K562 (cell line): ENCODE measurements around the gene LASP1NB.

Experiments used
- CBFA2T3 ChIP-seq: fragments of 450-650 bp; IDR thresholded peaks from 2 replicates; pipeline ENCODE4 v1.6.1; 2017
- CREM ChIP-seq: IDR thresholded peaks from 2 replicates; pipeline ENCODE4 v1.6.1; 2014; ENCODE audit warnings: antibody characterized with exemption, low read depth
- EGR1 ChIP-seq: fragments of 450-650 bp; conservative IDR thresholded peaks from 2 replicates; pipeline ENCODE4 v1.6.1; 2017; ENCODE audit warnings: mild to moderate bottlenecking
- FOXM1 ChIP-seq, 2 experiments: fragments of 450-650 bp in 1 of 2; sonication (generic) in 1 of 2; formaldehyde crosslinking in 1 of 2; IDR thresholded peaks; 2 replicates each; pipeline versions ENCODE4 v1.6.1 to v1.9.0; 2017 to 2022; ENCODE audit warnings: low read depth in 2 of 2, mild to moderate bottlenecking in 2 of 2, missing genetic modification reagents in 1 of 2, moderate library complexity in 1 of 2
- HIVEP1 ChIP-seq: fragments of 250-450 bp; sonication (Bioruptor Pico); IDR thresholded peaks from 2 replicates; pipeline ENCODE4 v1.4.0; 2020; ENCODE audit warnings: mild to moderate bottlenecking
- MITF ChIP-seq: IDR thresholded peaks from 2 replicates; pipeline ENCODE4 v1.6.1; 2014; ENCODE audit warnings: antibody characterized with exemption
- MNT ChIP-seq, 2 experiments: fragments of 450-650 bp; conservative IDR thresholded peaks; 2 replicates each; pipeline ENCODE4 v1.6.1; 2017; ENCODE audit warnings: mild to moderate bottlenecking in 2 of 2, moderate library complexity in 2 of 2
- NBN ChIP-seq: fragments of 450-650 bp; IDR thresholded peaks from 2 replicates; pipeline ENCODE4 v1.6.1; 2016; ENCODE audit warnings: low read depth, mild to moderate bottlenecking
- NKRF ChIP-seq: fragments of 450-650 bp; IDR thresholded peaks from 2 replicates; pipeline ENCODE4 v1.6.1; 2016; ENCODE audit warnings: borderline replicate concordance
- NONO ChIP-seq, 2 experiments: fragments of 200-400 bp in 1 of 2; fragments of 450-650 bp in 1 of 2; formaldehyde crosslinking in 1 of 2; IDR thresholded peaks; 2 replicates each; pipeline ENCODE4 v1.6.1; 2017; ENCODE audit warnings: low read depth in 2 of 2, mild to moderate bottlenecking in 2 of 2, moderate library complexity in 2 of 2, low read length in 1 of 2
- NR2F6 ChIP-seq: fragments of 450-650 bp; formaldehyde crosslinking; IDR thresholded peaks from 2 replicates; pipeline ENCODE4 v1.4.0; 2020; ENCODE audit warnings: mild to moderate bottlenecking
- RREB1 ChIP-seq: fragments of 250-450 bp; sonication (Bioruptor Pico); IDR thresholded peaks from 2 replicates; pipeline ENCODE4 v1.4.0; 2020
- SMARCB1 ChIP-seq: IDR thresholded peaks from 2 replicates; pipeline ENCODE4 v1.6.1; 2011; ENCODE audit warnings: improper control_type of control experiment, low read depth; ENCODE audit not compliant: insufficient read length
- SNRNP70 ChIP-seq: fragments of 200-400 bp; formaldehyde crosslinking; optimal IDR thresholded peaks from 2 replicates; pipeline ENCODE3; 2017; ENCODE audit warnings: low read depth, low read length
- ZNF197 ChIP-seq: fragments of 200-800 bp; sonication (Bioruptor generic); IDR thresholded peaks from 2 replicates; pipeline ENCODE4 v1.6.1; 2016; ENCODE audit warnings: low read depth, missing genetic modification characterization, missing compliant biosample characterization
- ZNF561 ChIP-seq: fragments of 450-650 bp; formaldehyde crosslinking; conservative IDR thresholded peaks from 2 replicates; pipeline ENCODE4 v1.4.0; 2020; ENCODE audit warnings: mild to moderate bottlenecking, moderate library complexity
- ZSCAN32 ChIP-seq: fragments of 450-650 bp; formaldehyde crosslinking; IDR thresholded peaks from 2 replicates; pipeline ENCODE4 v1.4.0; 2020; ENCODE audit warnings: mild to moderate bottlenecking, moderate library complexity

Gene LASP1NB

DNA sequence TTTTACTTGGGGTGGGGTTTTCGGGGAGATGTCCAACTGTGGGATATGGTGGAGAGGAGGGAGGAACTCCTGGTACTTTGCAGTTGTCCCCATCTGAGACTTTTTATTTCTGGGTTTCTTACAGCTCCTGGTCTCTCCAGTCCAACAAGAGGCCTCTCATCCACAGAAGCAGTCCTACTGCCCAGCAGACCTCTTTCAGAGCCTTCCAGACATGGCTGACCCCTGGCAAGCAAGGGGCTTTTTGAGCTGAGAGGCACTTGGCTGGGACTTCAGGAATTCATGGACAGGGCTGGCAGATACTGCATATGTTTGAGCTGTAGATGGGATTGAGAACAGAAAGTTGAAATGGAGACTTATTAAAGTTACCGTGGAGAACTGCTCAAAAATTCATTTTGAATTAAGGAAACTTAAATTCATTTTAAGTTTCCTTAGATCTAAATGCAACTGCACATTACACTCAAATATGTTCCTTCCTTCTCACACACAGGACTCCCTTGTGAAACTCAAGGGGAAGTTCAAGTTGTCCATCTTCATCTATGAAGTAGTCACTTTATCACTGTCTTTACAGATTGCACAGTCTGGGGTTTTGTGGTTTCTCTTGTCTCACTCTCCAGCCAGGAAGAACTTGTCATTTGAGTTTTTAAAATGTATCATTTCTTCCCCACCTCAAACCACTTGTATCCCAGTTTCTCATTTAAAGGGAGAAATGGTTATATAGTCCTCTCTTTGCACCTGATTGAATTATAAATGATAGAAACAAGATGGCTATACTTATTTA is 1.1 kb downstream of the LASP1NB start (continued):
- TF ChIP-seq FOXM1 (IDR thresholded peaks at IDR 0.05; ENCODE audit: low read depth) (0 out of 2 replicates have a peak, but pooled peaks have one; percentile 40), FOXM1 (CRISPR knock-in tag; IDR thresholded peaks at IDR 0.05; ENCODE audit: low read depth) (no peak), EGR1 (no peak), SMARCB1 (no peak), HIVEP1 (CRISPR knock-in tag) (no peak), CREM (0 out of 2 replicates have a peak, but pooled peaks have one; percentile 32), NONO (IDR thresholded peaks at IDR 0.05; ENCODE audit: low read depth in 2 of 2, low read length in 1 of 2) (no peak), MITF (no peak), MNT (conservative IDR thresholded peaks at IDR 0.05) (0 out of 4 replicates have a peak, but pooled peaks of 1 of the 2 experiments have one; percentile 39), NR2F6 (CRISPR knock-in tag) (no peak), ZNF197 (CRISPR knock-in tag) (0 out of 2 replicates have a peak, but pooled peaks have one; percentile 37), NKRF (no peak), NBN (peak; percentile 74; the same call in 1 of the 2 replicates), RREB1 (CRISPR knock-in tag) (no peak), ZSCAN32 (CRISPR knock-in tag) (no peak), SNRNP70 (no peak), CBFA2T3 (peak; percentile 87), ZNF561 (CRISPR knock-in tag) (no peak)
